Adrenal gland (tissue), 12 donors: ENCODE data around the gene CCDC97. TPM values are rescaled to one million over a fixed set of nuclear protein-coding genes. Genes with fewer than 3 reads are reported as not detected.
A peak's percentile ranks its signal among the peaks of the same experiment; 100 is the strongest.

Source experiments
- DNase-seq, 7 donors: peaks; one replicate each; pipeline ENCODE4 v3.0.0-alpha.2; 2019 to 2020
- H3K27ac ChIP-seq, 5 donors: fragments of 200-600 bp; sonication (generic) in 4 of 5; 1 replicate in 3 of 5; 2 replicates in 2 of 5; pipeline versions ENCODE4 v1.5.1 to v1.8.0; 2016 to 2020; ENCODE audit warnings: mild to moderate bottlenecking in 1 of 5
- H3K27me3 ChIP-seq: fragments of 200-600 bp; 2 replicates; pipeline ENCODE4 v1.8.0; 2021
- H3K36me3 ChIP-seq, 2 donors: fragments of 200-600 bp; replicated peaks in 1 of 2; 1 replicate in 1 of 2; 2 replicates in 1 of 2; pipeline versions ENCODE4 v1.5.1 to v1.8.0; 2018 to 2022
- H3K4me1 ChIP-seq, 2 donors: fragments of 200-600 bp; replicated peaks in 1 of 2; 1 replicate in 1 of 2; 2 replicates in 1 of 2; pipeline versions ENCODE4 v1.5.1 to v1.8.0; 2018 to 2021
- H3K4me3 ChIP-seq, 4 donors: fragments of 200-600 bp; sonication (generic) in 3 of 4; one replicate each; pipeline ENCODE4 v1.5.1; 2016 to 2018
- H3K9me3 ChIP-seq, 3 donors: fragments of 200-600 bp; sonication (generic) in 1 of 3; replicated peaks in 1 of 3; 1 replicate in 2 of 3; 2 replicates in 1 of 3; pipeline versions ENCODE4 v1.5.1 to v1.8.0; 2016 to 2021
- POLR2A ChIP-seq, 2 donors: fragments of 450-650 bp; IDR thresholded peaks; one replicate each; pipeline ENCODE4 v1.6.1; 2017; ENCODE audit warnings: antibody characterized with exemption in 2 of 2, mild to moderate bottlenecking in 2 of 2, moderate library complexity in 1 of 2
- WGBS, 4 donors: extraction: QIAGEN DNeasy Blood & Tissue Kit in 2 of 4; methylation state at CpG; one replicate each; pipeline versions ENCODE4 v1.1.5 to v1.1.7; 2013 to 2017; 5-methylcytosine and 5-hydroxymethylcytosine counted together
- intact Hi-C, 2 donors: fragments of 100-400 bp; cut with DNase I; formaldehyde crosslinking; loops; one replicate each; pipeline versions ENCODE4 v1.14.1 to v1.15.0; 2022 to 2023
- polyA plus RNA-seq, 3 donors: library from polyadenylated mRNA; stranded (reverse); fragments of 200-250 nt in 2 of 3; fragments of 350-450 nt in 1 of 3; fragmentation: Illumina TruSeq in 1 of 3; extraction: RNeasy Lipid Tissue Mini Kit (QIAGEN cat#74804) in 1 of 3; gene quantifications; one replicate each; pipeline ENCODE4 v1.2.3, GENCODE V29; 2013 to 2014
- total RNA-seq, 9 donors: library from RNA; depleted of rRNA in 4 of 9; stranded (reverse); fragments of >200 nt in 4 of 9; fragments of 120-200 nt in 1 of 9; fragmentation: NEBNext Ultra II Directional in 1 of 9; extraction: Animal tissue kit (Norgen Biotek cat#: 25700) in 1 of 9; gene quantifications; one replicate each; pipeline versions ENCODE4 v1.1.0 to v1.2.4, GENCODE V29; 2013 to 2023
- TF ChIP-seq, protein P1 (sequence below), 6 experiments: fragments of 450-650 bp in 4 of 6; fragments of 200-600 bp in 2 of 6; sonication (generic) in 1 of 6; IDR thresholded peaks; 1 replicate in 5 of 6; 2 replicates in 1 of 6; pipeline versions ENCODE4 v1.5.1 to v1.8.0; 2016 to 2021; ENCODE audit warnings: antibody characterized with exemption in 6 of 6, mild to moderate bottlenecking in 2 of 6, moderate library complexity in 1 of 6
- donor health status: healthy with polysubstance abuse.
- donor health status: Bipolar disorder and iron deficiency.
- donor health status: DM: yes; HTN: yes; CAD: no.
- donor health status: DM: no; HTN: no; CAD: no.
- donor health status: DM: no; HTN: no; CAD: no.
- donor health status: DM: yes; HTN: yes; CAD: no.

CCDC97 gene
- total and polyA plus RNA-seq, 12 donors = 8.2 to 25.6 (median 16.4) TPM

DNA sequence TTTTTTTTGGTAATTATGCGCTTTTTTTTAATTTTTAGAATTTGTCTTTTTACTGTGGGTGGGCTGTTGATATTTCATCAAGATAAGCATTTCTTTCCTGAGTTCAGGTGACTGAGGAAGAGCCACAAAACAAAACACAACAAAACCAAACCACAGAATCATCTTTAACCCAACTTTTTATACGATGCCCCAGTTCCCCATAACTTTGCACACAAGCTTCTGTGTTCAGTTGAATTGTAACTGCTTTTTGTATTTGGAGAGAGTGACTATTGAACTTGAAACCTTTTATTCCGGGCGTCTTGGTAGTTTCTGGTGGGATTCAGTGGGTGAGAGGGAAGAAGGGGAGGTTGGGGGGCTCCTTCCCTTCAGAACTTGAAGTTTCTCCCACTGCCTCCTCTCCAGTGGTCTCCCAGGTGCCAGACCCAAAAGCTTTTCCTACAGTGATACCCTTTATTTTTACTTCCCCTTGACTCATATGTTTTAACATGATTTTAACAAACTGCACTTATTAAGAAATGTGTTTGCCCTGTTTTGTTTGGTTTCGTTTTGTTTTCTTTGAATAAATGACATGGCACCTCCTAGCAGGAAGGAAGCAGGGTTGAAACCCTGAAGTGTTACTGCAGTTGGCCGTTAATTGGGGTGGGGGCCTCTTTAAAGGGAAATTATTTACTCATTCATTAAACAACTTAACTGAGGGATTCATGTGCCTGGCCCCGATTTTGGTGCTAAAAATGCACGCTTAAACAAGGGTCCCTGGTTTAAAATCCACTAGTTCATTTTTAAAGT lies 2.7 kb upstream of the CCDC97 start:
- Histone ChIP-seq H3K27ac (peak overlapping the region in 4 of 5 donors; percentile 63 to 99 (median 94)), H3K27me3 (no peaks in the 10 kb centered on the region), H3K9me3 (no peaks in the 10 kb centered on the region), H3K4me1 (peaks cover 21 to 37% of the 10 kb centered on the region in 2 donors), H3K4me3 (no peak overlapping the region), H3K36me3 (peaks cover 0 to 58% of the 10 kb centered on the region in 2 donors)
- DNase-seq = no peak
- TF ChIP-seq POLR2A (IDR thresholded peaks at IDR 0.05) = no peak
- TF ChIP-seq, protein P1, sequence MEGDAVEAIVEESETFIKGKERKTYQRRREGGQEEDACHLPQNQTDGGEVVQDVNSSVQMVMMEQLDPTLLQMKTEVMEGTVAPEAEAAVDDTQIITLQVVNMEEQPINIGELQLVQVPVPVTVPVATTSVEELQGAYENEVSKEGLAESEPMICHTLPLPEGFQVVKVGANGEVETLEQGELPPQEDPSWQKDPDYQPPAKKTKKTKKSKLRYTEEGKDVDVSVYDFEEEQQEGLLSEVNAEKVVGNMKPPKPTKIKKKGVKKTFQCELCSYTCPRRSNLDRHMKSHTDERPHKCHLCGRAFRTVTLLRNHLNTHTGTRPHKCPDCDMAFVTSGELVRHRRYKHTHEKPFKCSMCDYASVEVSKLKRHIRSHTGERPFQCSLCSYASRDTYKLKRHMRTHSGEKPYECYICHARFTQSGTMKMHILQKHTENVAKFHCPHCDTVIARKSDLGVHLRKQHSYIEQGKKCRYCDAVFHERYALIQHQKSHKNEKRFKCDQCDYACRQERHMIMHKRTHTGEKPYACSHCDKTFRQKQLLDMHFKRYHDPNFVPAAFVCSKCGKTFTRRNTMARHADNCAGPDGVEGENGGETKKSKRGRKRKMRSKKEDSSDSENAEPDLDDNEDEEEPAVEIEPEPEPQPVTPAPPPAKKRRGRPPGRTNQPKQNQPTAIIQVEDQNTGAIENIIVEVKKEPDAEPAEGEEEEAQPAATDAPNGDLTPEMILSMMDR (IDR thresholded peaks at IDR 0.05) = no peak
- 55 to 70% (median 64%) methylated on average over 8 of the region's 8 CpGs for WGBS, 4 donors
- intact Hi-C loops = loop anchor here in 1 of 2 donors (5.0 kb wide), 1 partner anchor 110 kb away; no protein-coding TSS in a partner anchor

DNA sequence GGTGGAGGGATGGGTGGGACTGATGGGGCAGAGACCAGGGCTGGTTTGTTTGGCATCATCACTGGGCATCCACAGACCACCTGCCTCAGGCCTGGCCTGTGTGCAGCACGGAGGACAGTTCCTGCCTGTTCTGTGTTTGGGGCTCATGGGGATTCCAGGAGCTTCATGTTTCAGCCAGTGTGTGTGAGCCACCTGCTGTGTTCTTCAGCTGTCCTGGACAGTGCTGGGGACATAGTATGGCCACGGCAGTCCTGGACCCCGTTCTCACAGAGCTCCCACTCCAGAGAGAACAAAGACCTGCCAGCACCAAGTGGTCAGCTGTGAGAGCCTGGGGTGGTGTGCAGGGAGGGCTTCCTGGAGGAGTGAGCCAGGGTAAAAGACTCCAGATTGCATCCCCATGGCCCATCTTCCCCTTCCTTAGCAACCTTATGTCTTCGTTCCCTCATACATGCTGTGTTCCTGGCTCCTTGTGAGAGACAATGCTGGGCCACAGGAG lies 2.0 kb upstream of the CCDC97 start:
- intact Hi-C loops = loop anchor here in 1 of 2 donors (5.0 kb wide), 1 partner anchor 111 kb away; no protein-coding TSS in a partner anchor
- peak overlapping the region in 4 of 5 donors; percentile 63 to 99 (median 94) for H3K27ac ChIP-seq
- H3K27me3 ChIP-seq = no peaks in the 10 kb centered on the region
- TF ChIP-seq POLR2A (IDR thresholded peaks at IDR 0.05) = no peak
- TF ChIP-seq, protein P1 (IDR thresholded peaks at IDR 0.05) = no peak
- peaks cover 0 to 54% of the 10 kb centered on the region in 2 donors for H3K36me3 ChIP-seq
- no peaks in the 10 kb centered on the region for H3K9me3 ChIP-seq
- no peak for DNase-seq
- whole genome bisulfite sequencing, 4 donors = 38 to 65% (median 50%) methylated on average over 2 to 4 of the region's 4 CpGs
- no peak overlapping the region for H3K4me3 ChIP-seq
- H3K4me1 ChIP-seq = peaks cover 21 to 37% of the 10 kb centered on the region in 2 donors

DNA sequence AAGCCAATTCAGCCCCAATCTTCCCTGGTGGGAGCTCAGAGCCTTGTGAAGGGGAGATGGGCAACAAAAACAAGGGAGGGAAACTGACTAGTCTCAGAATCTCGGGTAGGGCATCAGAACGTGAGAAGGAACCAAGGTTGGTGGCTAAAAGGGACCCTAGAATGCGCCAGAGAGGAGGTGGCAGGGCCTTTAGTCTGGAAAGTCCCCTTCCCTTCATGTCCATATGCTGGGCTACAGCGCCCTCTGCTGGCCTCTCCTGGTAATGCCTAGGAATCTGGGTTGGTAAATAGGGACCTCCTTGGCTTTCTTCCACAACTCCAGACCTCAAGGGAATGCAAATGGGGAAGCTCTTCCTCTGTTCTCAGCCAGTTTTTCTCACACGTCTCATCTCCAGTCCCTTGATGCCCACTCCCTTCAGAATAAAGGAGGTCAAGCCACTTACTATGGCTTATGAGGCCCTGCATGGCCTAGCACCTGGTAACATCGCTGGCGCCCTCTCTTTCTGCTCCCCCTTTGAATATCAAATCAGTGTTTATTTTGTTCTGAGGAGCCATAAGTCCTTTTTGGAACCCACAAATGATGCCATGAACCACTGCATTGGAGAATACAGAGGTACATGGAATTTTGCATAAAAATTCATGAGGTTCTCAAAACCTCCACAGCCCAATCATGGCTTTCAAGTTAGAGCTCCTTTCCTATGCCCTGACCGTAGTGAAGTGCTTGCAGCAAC lies 1.4 kb upstream of the CCDC97 start:
- peaks cover 21 to 37% of the 10 kb centered on the region in 2 donors for H3K4me1 ChIP-seq
- no peaks in the 10 kb centered on the region for H3K27me3 ChIP-seq
- intact Hi-C loops = loop anchor here in 1 of 2 donors (5.0 kb wide), 1 partner anchor 111 kb away; no protein-coding TSS in a partner anchor
- H3K27ac ChIP-seq = peak overlapping the region; percentile 91 to 99 (median 96)
- H3K36me3 ChIP-seq = peaks cover 0 to 54% of the 10 kb centered on the region in 2 donors
- DNase-seq = peak; percentile 91 to 98 (median 95)
- TF ChIP-seq POLR2A (IDR thresholded peaks at IDR 0.05) = no peak
- TF ChIP-seq, protein P1 (IDR thresholded peaks at IDR 0.05) = peak; percentile 97 to 98 (median 98)
- peak overlapping the region in 1 of 4 donors; percentile 84 for H3K4me3 ChIP-seq
- WGBS, 4 donors = 23 to 30% (median 26%) methylated on average over 8 of the region's 8 CpGs
- no peaks in the 10 kb centered on the region for H3K9me3 ChIP-seq
